Heart left ventricle (tissue), 16 donors: ENCODE measurements around the gene RPL13. TPM values are rescaled to one million over a fixed set of nuclear protein-coding genes. Genes with fewer than 3 reads are reported as not detected.

ENCODE experiments used
- ATAC-seq, 4 donors: fragments of 200-7000 bp; cut with Tn5 transposase; one replicate each; pipeline ENCODE4 v1.9.1; 2020 to 2022; ENCODE audit warnings: moderate library complexity in 4 of 4, mild to moderate bottlenecking in 3 of 4, moderate number of reproducible peaks in 1 of 4
- DNase-seq, 5 donors: peaks; one replicate each; pipeline ENCODE4 v3.0.0-alpha.2; 2020
- H3K27ac ChIP-seq, 12 donors: fragments of 200-600 bp; sonication (generic) in 4 of 12; one replicate each; pipeline versions ENCODE4 v1.5.0 to v1.8.0; 2016 to 2022; ENCODE audit warnings: mild to moderate bottlenecking in 2 of 12
- H3K27me3 ChIP-seq, 9 donors: fragments of 200-600 bp; sonication (generic) in 2 of 9; one replicate each; pipeline versions ENCODE4 v1.5.1 to v1.8.0; 2016 to 2022; ENCODE audit warnings: mild to moderate bottlenecking in 3 of 9
- H3K36me3 ChIP-seq, 9 donors: fragments of 200-600 bp; sonication (generic) in 2 of 9; one replicate each; pipeline versions ENCODE4 v1.5.0 to v1.8.0; 2018 to 2022; ENCODE audit warnings: mild to moderate bottlenecking in 2 of 9
- H3K4me1 ChIP-seq, 12 donors: fragments of 200-600 bp; sonication (generic) in 4 of 12; one replicate each; pipeline versions ENCODE4 v1.5.0 to v1.8.0; 2016 to 2022; ENCODE audit warnings: mild to moderate bottlenecking in 3 of 12
- H3K4me3 ChIP-seq, 12 donors: fragments of 200-600 bp; sonication (generic) in 4 of 12; one replicate each; pipeline versions ENCODE4 v1.5.0 to v1.8.0; 2017 to 2022; ENCODE audit warnings: mild to moderate bottlenecking in 9 of 12, moderate library complexity in 4 of 12
- H3K9me3 ChIP-seq, 12 donors: fragments of 200-600 bp; sonication (generic) in 4 of 12; one replicate each; pipeline versions ENCODE4 v1.5.0 to v1.8.0; 2016 to 2022; ENCODE audit warnings: mild to moderate bottlenecking in 1 of 12
- CTCF ChIP-seq, 12 donors: fragments of 200-600 bp; sonication (generic) in 4 of 12; IDR thresholded peaks; one replicate each; pipeline versions ENCODE4 v1.5.0 to v1.8.0; 2018 to 2022; ENCODE audit warnings: antibody characterized with exemption in 12 of 12, mild to moderate bottlenecking in 5 of 12
- POLR2A ChIP-seq, 2 donors: fragments of 450-650 bp; IDR thresholded peaks; one replicate each; pipeline ENCODE4 v1.6.1; 2017; ENCODE audit warnings: antibody characterized with exemption in 2 of 2, mild to moderate bottlenecking in 2 of 2, moderate library complexity in 2 of 2
- WGBS, 4 donors: extraction: QIAGEN DNeasy Blood & Tissue Kit in 2 of 4; methylation state at CpG; one replicate each; pipeline versions ENCODE4 v1.1.5 to v1.1.7; 2013 to 2018; 5-methylcytosine and 5-hydroxymethylcytosine counted together
- intact Hi-C, 10 donors: fragments of 100-400 bp; cut with DNase I; formaldehyde crosslinking; loops; one replicate each; pipeline versions ENCODE4 v1.11.1 to v1.14.2; 2022
- polyA plus RNA-seq, 2 donors: library from polyadenylated mRNA; stranded (reverse); fragments of 200-250 nt; gene quantifications; one replicate each; pipeline ENCODE4 v1.2.3, GENCODE V29; 2013
- total RNA-seq, 9 donors: library from RNA; depleted of rRNA in 2 of 9; stranded (reverse); fragments of >200 nt in 2 of 9; fragmentation: NEBNext Ultra II Directional in 3 of 9; extraction: Animal tissue kit (Norgen Biotek cat#: 25700) in 3 of 9; gene quantifications; one replicate each; pipeline versions ENCODE4 v1.1.0 to v1.2.4, GENCODE V29; 2016 to 2023
- donor health status: ischemic (EF 13 %, LVEDD 7.1; RV severe dilation, severe dysfunction).
- donor health status: healthy with polysubstance abuse.
- donor health status: DM: no; HTN: yes; CAD: no.
- donor health status: DM: no; HTN: no; CAD: no.
- donor health status: ischemic (EF 25% LVEDD 6.9; RV normal size, moderate dysfunction).
- donor health status: ischemic (EF 25% LVEDD 5.7; RV mildly dilated, moderate dysfunction).
- donor health status: healthy.
- donor health status: DM: yes; HTN: yes; CAD: no.
- donor health status: ischemic (EF 35%, LVEDD 5.7; RV mildly dilated, moderate dysfunction).
- donor health status: nonischemic (EF 11% LVEDD 7.7; RV severe dilation, severe dysfunction).
- donor health status: DM: yes; HTN: yes; CAD: no.
- donor health status: PGD.
- donor health status: ischemic (EF 29% LVEDD 5.4; RV normal size, mild dysfunction).
- donor health status: nonischemic (EF 23%, LVEDD 6.1; RV moderate dilation, normal function).

RPL13 gene
- total and polyA plus RNA-seq, 11 donors, result 701 to 5,500 (median 1,282) TPM

- Histone ChIP-seq H3K4me3 (no peak overlapping the region), H3K36me3 (peaks cover 0 to 95% (median 85%) of the 10 kb centered on the region in 9 donors), H3K4me1 (no peaks in the 10 kb centered on the region), H3K27ac (no peak overlapping the region), H3K9me3 (no peaks in the 10 kb centered on the region), H3K27me3 (no peaks in the 10 kb centered on the region)
- TF ChIP-seq POLR2A (IDR thresholded peaks at IDR 0.05) (no peak), CTCF (IDR thresholded peaks at IDR 0.05) (no peak)
- intact Hi-C loops, result no loop called here
- DNase-seq (no peak), ATAC-seq (no peak)
- 95 to 98% (median 96%) methylated on average over 20 of the region's 20 CpGs for WGBS, 4 donors
Measured at GRCh38 chr16:89547860-89548259, 12.6 kb upstream of the RPL13 start.

GRCh38 chr16:89548344-89549006 lies 12.0 kb upstream of the RPL13 start:
- H3K4me1 ChIP-seq, result no peaks in the 10 kb centered on the region
- H3K27me3 ChIP-seq, result no peaks in the 10 kb centered on the region
- intact Hi-C loops, result no loop called here
- peaks cover 0 to 98% (median 88%) of the 10 kb centered on the region in 9 donors for H3K36me3 ChIP-seq
- H3K9me3 ChIP-seq, result no peaks in the 10 kb centered on the region
- H3K27ac ChIP-seq, result no peak overlapping the region
- no peak overlapping the region for H3K4me3 ChIP-seq
- TF ChIP-seq POLR2A (IDR thresholded peaks at IDR 0.05) (no peak), CTCF (IDR thresholded peaks at IDR 0.05) (no peak)
- no peak for ATAC-seq
- DNase-seq, result no peak
- WGBS, 4 donors, result 89 to 91% (median 91%) methylated on average over 25 to 28 of the region's 28 CpGs

GRCh38 chr16:89549007-89549700 lies 11.3 kb upstream of the RPL13 start:
- 86 to 95% (median 93%) methylated on average over 10 of the region's 10 CpGs for WGBS, 4 donors
- Histone ChIP-seq H3K36me3 (peaks cover 0 to 98% (median 94%) of the 10 kb centered on the region in 9 donors), H3K27me3 (no peaks in the 10 kb centered on the region), H3K9me3 (no peaks in the 10 kb centered on the region), H3K4me3 (no peak overlapping the region), H3K4me1 (no peaks in the 10 kb centered on the region), H3K27ac (no peak overlapping the region)
- DNase-seq, result no peak
- intact Hi-C loops, result no loop called here
- no peak for ATAC-seq
- no peak for TF ChIP-seq CTCF (IDR thresholded peaks at IDR 0.05)
- TF ChIP-seq POLR2A (IDR thresholded peaks at IDR 0.05), result no peak

- intact Hi-C loops, result loop anchor here in 1 of 10 donors (5.0 kb wide), 1 partner anchor 218 kb away; no protein-coding TSS in a partner anchor
- Histone ChIP-seq H3K36me3 (peaks cover 0 to 99% (median 97%) of the 10 kb centered on the region in 9 donors), H3K4me3 (no peak overlapping the region), H3K4me1 (no peaks in the 10 kb centered on the region), H3K27ac (no peak overlapping the region), H3K9me3 (no peaks in the 10 kb centered on the region), H3K27me3 (no peaks in the 10 kb centered on the region)
- no peak for TF ChIP-seq POLR2A (IDR thresholded peaks at IDR 0.05)
- no peak for TF ChIP-seq CTCF (IDR thresholded peaks at IDR 0.05)
- peak in 1 of 5 donors; percentile 14 for DNase-seq
- WGBS, 4 donors, result 88 to 97% (median 93%) methylated on average over 20 to 22 of the region's 22 CpGs
- no peak for ATAC-seq
Measured at GRCh38 chr16:89550421-89551007, 10.0 kb upstream of the RPL13 start.
